DND-41 (cell line): ENCODE measurements around the gene NXN.

Experiments used
- EZH2 ChIP-seq: IDR thresholded peaks from 3 replicates; pipeline ENCODE4 v1.6.1; 2012; ENCODE audit warnings: borderline replicate concordance, low read depth, mild to moderate bottlenecking, moderate library complexity, low read length, inconsistent platforms; ENCODE audit not compliant: severe bottlenecking
- TF ChIP-seq, protein P1 (sequence below): IDR thresholded peaks from 2 replicates; pipeline ENCODE4 v1.5.1; 2012; ENCODE audit warnings: borderline replicate concordance, low read length, moderate library complexity, mild to moderate bottlenecking; ENCODE audit not compliant: poor library complexity, severe bottlenecking; ENCODE audit errors: extremely low read depth

DNA sequence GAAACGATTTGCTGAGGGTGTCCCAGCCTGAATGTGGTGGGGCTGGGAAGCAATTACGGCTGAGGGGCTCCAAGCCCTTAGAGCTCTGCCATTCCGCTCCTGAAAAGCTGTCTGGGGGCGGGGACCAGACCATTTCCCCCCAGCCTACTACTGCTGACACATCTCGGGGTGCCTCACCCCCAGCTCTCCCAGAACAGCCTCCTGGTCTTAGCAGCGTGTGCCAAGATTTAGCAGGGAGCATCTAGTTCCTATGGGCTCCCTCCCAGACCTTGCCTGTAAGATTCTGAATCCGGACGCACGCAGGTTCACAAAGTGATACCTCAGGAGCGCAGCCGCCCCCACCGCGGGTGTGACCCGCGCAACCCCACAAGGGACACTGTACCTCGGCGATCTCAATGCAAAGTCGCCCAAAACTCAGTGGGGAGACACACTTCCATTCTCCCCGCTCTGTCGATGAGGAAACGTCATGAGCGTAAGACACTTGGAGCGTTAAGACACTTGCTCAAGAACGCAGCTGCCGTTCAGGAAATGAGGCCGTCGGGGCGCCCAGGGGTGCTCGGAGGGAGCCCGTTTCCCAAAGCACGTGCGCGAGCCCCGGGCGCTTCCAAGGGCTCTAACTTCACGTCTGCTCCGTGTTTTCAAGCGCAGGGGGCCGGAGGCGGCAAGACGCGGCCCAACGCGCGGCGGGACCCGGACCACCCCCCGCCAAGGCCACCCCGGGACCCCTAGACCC is 228.1 kb downstream of the NXN start:
- TF ChIP-seq, protein P1, sequence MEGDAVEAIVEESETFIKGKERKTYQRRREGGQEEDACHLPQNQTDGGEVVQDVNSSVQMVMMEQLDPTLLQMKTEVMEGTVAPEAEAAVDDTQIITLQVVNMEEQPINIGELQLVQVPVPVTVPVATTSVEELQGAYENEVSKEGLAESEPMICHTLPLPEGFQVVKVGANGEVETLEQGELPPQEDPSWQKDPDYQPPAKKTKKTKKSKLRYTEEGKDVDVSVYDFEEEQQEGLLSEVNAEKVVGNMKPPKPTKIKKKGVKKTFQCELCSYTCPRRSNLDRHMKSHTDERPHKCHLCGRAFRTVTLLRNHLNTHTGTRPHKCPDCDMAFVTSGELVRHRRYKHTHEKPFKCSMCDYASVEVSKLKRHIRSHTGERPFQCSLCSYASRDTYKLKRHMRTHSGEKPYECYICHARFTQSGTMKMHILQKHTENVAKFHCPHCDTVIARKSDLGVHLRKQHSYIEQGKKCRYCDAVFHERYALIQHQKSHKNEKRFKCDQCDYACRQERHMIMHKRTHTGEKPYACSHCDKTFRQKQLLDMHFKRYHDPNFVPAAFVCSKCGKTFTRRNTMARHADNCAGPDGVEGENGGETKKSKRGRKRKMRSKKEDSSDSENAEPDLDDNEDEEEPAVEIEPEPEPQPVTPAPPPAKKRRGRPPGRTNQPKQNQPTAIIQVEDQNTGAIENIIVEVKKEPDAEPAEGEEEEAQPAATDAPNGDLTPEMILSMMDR = no peak
- no peak for TF ChIP-seq EZH2
